Stomach smooth muscle (tissue), 2 donors: ENCODE results near the gene RASL12.

ENCODE experiments used
- H3K27ac ChIP-seq: one replicate; pipeline ENCODE4 v1.7.0; 2013; ENCODE audit warnings: mild to moderate bottlenecking, low read length, inconsistent platforms
- H3K27me3 ChIP-seq, 2 donors: one replicate each; pipeline ENCODE4 v1.7.0; 2013; ENCODE audit warnings: low read length in 2 of 2; ENCODE audit not compliant: insufficient read depth in 2 of 2, control insufficient read depth in 1 of 2
- H3K36me3 ChIP-seq, 2 donors: one replicate each; pipeline ENCODE4 v1.7.0; 2013; ENCODE audit warnings: low read length in 2 of 2; ENCODE audit not compliant: control insufficient read depth in 2 of 2, insufficient read depth in 2 of 2
- H3K4me1 ChIP-seq: one replicate; pipeline ENCODE4 v1.7.0; 2013; ENCODE audit warnings: low read length; ENCODE audit not compliant: control insufficient read depth, insufficient read depth
- H3K4me3 ChIP-seq, 2 donors: one replicate each; pipeline ENCODE4 v1.7.0; 2013; ENCODE audit warnings: low read length in 2 of 2
- H3K9ac ChIP-seq, 2 donors: one replicate each; pipeline ENCODE4 v1.7.0; 2013; ENCODE audit warnings: low read length in 2 of 2, mild to moderate bottlenecking in 1 of 2
- H3K9me3 ChIP-seq, 2 donors: one replicate each; pipeline ENCODE4 v1.7.0; 2013; ENCODE audit warnings: low read length in 2 of 2; ENCODE audit not compliant: control insufficient read depth in 2 of 2
- donor health status: healthy.
- donor health status: Pancreatic carcinoma.

The RASL12 gene

GRCh38 chr15:65040461-65040860 lies 27.3 kb downstream of the RASL12 start:
- no peak overlapping the region for H3K27ac ChIP-seq
- H3K36me3 ChIP-seq = no peaks in the 10 kb centered on the region
- H3K27me3 ChIP-seq = no peaks in the 10 kb centered on the region
- H3K9me3 ChIP-seq = no peaks in the 10 kb centered on the region
- peaks cover 6% of the 10 kb centered on the region for H3K4me1 ChIP-seq
- no peak overlapping the region for H3K4me3 ChIP-seq
- no peak overlapping the region for H3K9ac ChIP-seq

GRCh38 chr15:65038836-65039235 lies 29.0 kb downstream of the RASL12 start:
- Histone ChIP-seq H3K36me3 (no peaks in the 10 kb centered on the region), H3K27me3 (no peaks in the 10 kb centered on the region), H3K9me3 (no peaks in the 10 kb centered on the region), H3K27ac (no peak overlapping the region), H3K4me1 (peaks cover 6% of the 10 kb centered on the region), H3K4me3 (no peak overlapping the region), H3K9ac (no peak overlapping the region)

- Histone ChIP-seq H3K27me3 (no peaks in the 10 kb centered on the region), H3K9me3 (no peaks in the 10 kb centered on the region), H3K9ac (no peak overlapping the region), H3K36me3 (no peaks in the 10 kb centered on the region), H3K27ac (no peak overlapping the region), H3K4me1 (peaks cover 6% of the 10 kb centered on the region), H3K4me3 (no peak overlapping the region)
Measured at GRCh38 chr15:65038428-65038827, 29.4 kb downstream of the RASL12 start.

- H3K36me3 ChIP-seq = no peaks in the 10 kb centered on the region
- H3K9ac ChIP-seq = no peak overlapping the region
- H3K4me1 ChIP-seq = peaks cover 6% of the 10 kb centered on the region
- H3K27me3 ChIP-seq = no peaks in the 10 kb centered on the region
- H3K27ac ChIP-seq = no peak overlapping the region
- no peak overlapping the region for H3K4me3 ChIP-seq
- no peaks in the 10 kb centered on the region for H3K9me3 ChIP-seq
Measured at GRCh38 chr15:65037309-65037708, 30.5 kb downstream of the RASL12 start.

GRCh38 chr15:65034719-65035118 lies 33.1 kb downstream of the RASL12 start:
- no peak overlapping the region for H3K9ac ChIP-seq
- H3K4me1 ChIP-seq = peaks cover 6% of the 10 kb centered on the region
- no peaks in the 10 kb centered on the region for H3K27me3 ChIP-seq
- no peaks in the 10 kb centered on the region for H3K9me3 ChIP-seq
- no peaks in the 10 kb centered on the region for H3K36me3 ChIP-seq
- H3K4me3 ChIP-seq = no peak overlapping the region
- no peak overlapping the region for H3K27ac ChIP-seq

GRCh38 chr15:65033659-65034269 lies 34.0 kb downstream of the RASL12 start:
- peaks cover 4% of the 10 kb centered on the region for H3K4me1 ChIP-seq
- H3K9ac ChIP-seq = no peak overlapping the region
- H3K27me3 ChIP-seq = no peaks in the 10 kb centered on the region
- H3K27ac ChIP-seq = no peak overlapping the region
- H3K36me3 ChIP-seq = no peaks in the 10 kb centered on the region
- no peaks in the 10 kb centered on the region for H3K9me3 ChIP-seq
- no peak overlapping the region for H3K4me3 ChIP-seq

GRCh38 chr15:65032801-65033537 lies 34.8 kb downstream of the RASL12 start:
- Histone ChIP-seq H3K9ac (no peak overlapping the region), H3K9me3 (no peaks in the 10 kb centered on the region), H3K4me3 (peak overlapping the region in 1 of 2 donors; percentile 40), H3K36me3 (no peaks in the 10 kb centered on the region), H3K4me1 (peaks cover 8% of the 10 kb centered on the region), H3K27ac (no peak overlapping the region), H3K27me3 (no peaks in the 10 kb centered on the region)

GRCh38 chr15:65029736-65030208 lies 38.0 kb downstream of the RASL12 start:
- Histone ChIP-seq H3K4me3 (peak overlapping the region; percentile 87 to 88), H3K27me3 (no peaks in the 10 kb centered on the region), H3K9ac (no peak overlapping the region), H3K27ac (no peak overlapping the region), H3K4me1 (peaks cover 11% of the 10 kb centered on the region), H3K36me3 (peaks cover under 1 to 10% of the 10 kb centered on the region in 2 donors), H3K9me3 (no peaks in the 10 kb centered on the region)

GRCh38 chr15:65028921-65029735 lies 38.7 kb downstream of the RASL12 start, which contains the start of gene MTFMT:
Gene MTFMT (minus strand): TSS chr15:65029639. CDS start chr15:65029613, 26 bp downstream.
- Histone ChIP-seq H3K36me3 (peaks cover 3 to 12% of the 10 kb centered on the region in 2 donors), H3K27ac (no peak within 1 kb of the TSS), H3K9ac (peak within 1 kb of the TSS; percentile 82 to 87), H3K27me3 (no peaks in the 10 kb centered on the region), H3K4me3 (peak within 1 kb of the TSS; percentile 87 to 88), H3K4me1 (peaks cover 11% of the 10 kb centered on the region), H3K9me3 (no peaks in the 10 kb centered on the region)

GRCh38 chr15:65028338-65028737 lies 39.5 kb downstream of the RASL12 start:
- no peak overlapping the region for H3K27ac ChIP-seq
- H3K9ac ChIP-seq = peak overlapping the region in 1 of 2 donors; percentile 82

More at GRCh38 chr15:65028338-65028737, 39.5 kb downstream of the RASL12 start:
- H3K9me3 ChIP-seq = no peaks in the 10 kb centered on the region
- H3K4me3 ChIP-seq = peak overlapping the region; percentile 87 to 88
- H3K4me1 ChIP-seq = peaks cover 11% of the 10 kb centered on the region
- peaks cover 3 to 12% of the 10 kb centered on the region in 2 donors for H3K36me3 ChIP-seq
- no peaks in the 10 kb centered on the region for H3K27me3 ChIP-seq
